GM12872 (cell line): Measurements from ENCODE around the gene GNAO1.

Experiments used
- CTCF ChIP-seq: IDR thresholded peaks from 3 replicates; pipeline ENCODE4 v1.5.1; 2011; ENCODE audit warnings: low read depth, mild to moderate bottlenecking, low read length, moderate library complexity; ENCODE audit not compliant: insufficient read depth

The GNAO1 gene

GRCh38 chr16:56242740-56243139, 51.5 kb downstream of the GNAO1 start:
- no peak for TF ChIP-seq CTCF

DNA sequence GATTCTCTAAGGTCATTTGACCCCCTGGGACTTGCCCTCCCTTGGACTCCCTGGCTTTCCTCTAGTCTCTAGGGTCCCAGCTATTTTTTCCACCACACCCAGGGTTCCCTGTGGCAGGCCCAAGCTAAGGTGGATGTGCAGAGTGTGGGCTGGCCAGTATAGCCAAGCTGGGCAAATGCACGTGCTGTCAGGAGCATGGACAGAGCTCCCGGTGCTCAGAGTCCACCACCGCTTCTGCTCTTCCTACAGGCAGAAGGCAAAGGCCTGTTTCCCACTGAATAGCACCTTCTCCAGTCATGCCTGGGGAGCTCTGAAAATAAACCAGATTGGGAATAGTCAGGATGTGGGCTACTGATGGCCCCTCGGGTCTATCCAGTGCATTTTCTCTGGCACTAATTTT, 53.3 kb downstream of the GNAO1 start:
- no peak for TF ChIP-seq CTCF

GRCh38 chr16:56245197-56245596, 53.9 kb downstream of the GNAO1 start:
- TF ChIP-seq CTCF: no peak

GRCh38 chr16:56246051-56246817, 54.9 kb downstream of the GNAO1 start:
- no peak for TF ChIP-seq CTCF

- TF ChIP-seq CTCF: no peak
Measured at GRCh38 chr16:56247018-56247417, 55.7 kb downstream of the GNAO1 start.

DNA sequence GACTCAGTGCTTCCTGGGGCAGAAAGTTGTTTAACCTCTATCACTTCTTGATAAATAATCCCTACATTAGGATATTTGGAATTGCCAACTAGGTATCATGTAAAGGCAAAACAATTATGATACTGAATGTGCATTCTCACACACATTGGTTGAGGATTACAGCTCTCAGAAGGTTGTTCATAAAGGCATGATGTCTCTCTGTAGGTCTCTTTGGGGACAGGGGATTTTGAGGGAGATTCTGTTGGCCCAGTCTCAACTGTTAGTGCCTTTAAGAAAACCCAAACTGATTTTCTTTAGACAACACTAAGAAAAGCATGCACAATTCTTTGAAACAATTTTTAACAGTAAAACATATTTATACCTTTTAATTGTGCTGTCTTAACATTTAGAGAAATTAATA, 56.5 kb downstream of the GNAO1 start:
- TF ChIP-seq CTCF: no peak

GRCh38 chr16:56252835-56253234, 61.5 kb downstream of the GNAO1 start:
- TF ChIP-seq CTCF: no peak
